Sigmoid colon (tissue), 7 donors: ENCODE data around the gene SIK3. TPM values are rescaled to one million over a fixed set of nuclear protein-coding genes. Genes with fewer than 3 reads are reported as not detected.

ENCODE experiments used
- DNase-seq: peaks from one replicate; pipeline ENCODE4 v3.0.0-alpha.2; 2019
- H3K27ac ChIP-seq, 4 donors: fragments of 200-600 bp; sonication (generic); one replicate each; pipeline ENCODE4 v1.5.1; 2016 to 2019; ENCODE audit warnings: mild to moderate bottlenecking in 1 of 4
- H3K27me3 ChIP-seq, 3 donors: fragments of 200-600 bp; sonication (generic); one replicate each; pipeline ENCODE4 v1.5.1; 2019; ENCODE audit warnings: mild to moderate bottlenecking in 1 of 3
- H3K36me3 ChIP-seq, 4 donors: fragments of 200-600 bp; sonication (generic); one replicate each; pipeline ENCODE4 v1.5.1; 2016 to 2019
- H3K4me1 ChIP-seq, 4 donors: fragments of 200-600 bp; sonication (generic); one replicate each; pipeline ENCODE4 v1.5.1; 2017 to 2019
- H3K4me3 ChIP-seq, 4 donors: fragments of 200-600 bp; sonication (generic); one replicate each; pipeline ENCODE4 v1.5.1; 2017 to 2019; ENCODE audit warnings: mild to moderate bottlenecking in 2 of 4, moderate library complexity in 1 of 4
- H3K9me3 ChIP-seq, 4 donors: fragments of 200-600 bp in 3 of 4; sonication (generic) in 3 of 4; one replicate each; pipeline versions ENCODE4 v1.5.1 to v1.6.1; 2013 to 2019
- EP300 ChIP-seq, 4 donors: sonication (generic); formaldehyde crosslinking; IDR thresholded peaks; one replicate each; pipeline ENCODE4 v1.6.1; 2017; ENCODE audit warnings: antibody characterized with exemption in 4 of 4
- POLR2A ChIP-seq, 2 donors: fragments of 450-650 bp; IDR thresholded peaks; one replicate each; pipeline ENCODE4 v1.6.1; 2016; ENCODE audit warnings: antibody characterized with exemption in 2 of 2, mild to moderate bottlenecking in 2 of 2, moderate library complexity in 2 of 2
- POLR2AphosphoS5 ChIP-seq, 4 donors: sonication (generic); formaldehyde crosslinking; IDR thresholded peaks; one replicate each; pipeline ENCODE4 v1.6.1; 2017; ENCODE audit warnings: antibody characterized with exemption in 4 of 4
- WGBS, 2 donors: extraction: QIAGEN DNeasy Blood & Tissue Kit; methylation state at CpG; one replicate each; pipeline ENCODE4 v1.1.7; 2013; 5-methylcytosine and 5-hydroxymethylcytosine counted together
- intact Hi-C: fragments of 100-400 bp; cut with DNase I; formaldehyde crosslinking; loops from one replicate; pipeline ENCODE4 v1.15.1; 2023
- polyA plus RNA-seq, 3 donors: library from polyadenylated mRNA; stranded (reverse); fragments of 200-250 nt; gene quantifications; one replicate each; pipeline ENCODE4 v1.2.3, GENCODE V29; 2013
- total RNA-seq, 4 donors: library from RNA; depleted of rRNA; stranded (reverse); fragments of >200 nt; gene quantifications; one replicate each; pipeline ENCODE4 v1.1.0, GENCODE V29; 2016
- TF ChIP-seq, protein P1 (sequence below), 4 experiments: fragments of 450-650 bp in 3 of 4; fragments of 200-600 bp in 1 of 4; IDR thresholded peaks; one replicate each; pipeline ENCODE4 v1.5.1; 2016 to 2019; ENCODE audit warnings: antibody characterized with exemption in 4 of 4, mild to moderate bottlenecking in 3 of 4, moderate library complexity in 2 of 4
- donor health status: healthy with polysubstance abuse.
- donor health status: Bipolar disorder and iron deficiency.
- donor health status: healthy.

The SIK3 gene
- total and polyA plus RNA-seq, 7 donors = 5.5 to 53.2 (median 35.3) TPM

DNA sequence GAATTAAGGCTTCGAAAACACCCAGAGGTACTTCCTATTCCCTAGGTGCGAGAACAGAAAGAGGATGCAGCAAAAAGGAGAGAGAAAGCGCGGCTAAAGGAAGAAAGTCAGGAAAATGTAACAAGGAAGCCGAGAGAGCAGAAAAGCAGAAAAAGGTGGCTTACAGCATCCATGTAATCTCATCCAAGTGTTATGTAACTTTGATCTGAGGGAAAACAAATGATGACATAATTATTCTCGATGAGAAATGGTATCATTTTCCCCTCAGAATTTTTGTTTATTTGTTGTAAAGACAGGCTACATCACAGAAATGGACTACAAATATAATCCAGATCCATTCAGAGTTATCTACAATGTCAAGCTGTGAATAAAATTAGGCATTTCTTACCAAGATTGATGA is 191.7 kb downstream of the SIK3 start:
- intact Hi-C loops = no loop called here
- no peak for DNase-seq
- WGBS, 2 donors = 83 to 87% methylated on average over 6 of the region's 6 CpGs
- TF ChIP-seq, protein P1, sequence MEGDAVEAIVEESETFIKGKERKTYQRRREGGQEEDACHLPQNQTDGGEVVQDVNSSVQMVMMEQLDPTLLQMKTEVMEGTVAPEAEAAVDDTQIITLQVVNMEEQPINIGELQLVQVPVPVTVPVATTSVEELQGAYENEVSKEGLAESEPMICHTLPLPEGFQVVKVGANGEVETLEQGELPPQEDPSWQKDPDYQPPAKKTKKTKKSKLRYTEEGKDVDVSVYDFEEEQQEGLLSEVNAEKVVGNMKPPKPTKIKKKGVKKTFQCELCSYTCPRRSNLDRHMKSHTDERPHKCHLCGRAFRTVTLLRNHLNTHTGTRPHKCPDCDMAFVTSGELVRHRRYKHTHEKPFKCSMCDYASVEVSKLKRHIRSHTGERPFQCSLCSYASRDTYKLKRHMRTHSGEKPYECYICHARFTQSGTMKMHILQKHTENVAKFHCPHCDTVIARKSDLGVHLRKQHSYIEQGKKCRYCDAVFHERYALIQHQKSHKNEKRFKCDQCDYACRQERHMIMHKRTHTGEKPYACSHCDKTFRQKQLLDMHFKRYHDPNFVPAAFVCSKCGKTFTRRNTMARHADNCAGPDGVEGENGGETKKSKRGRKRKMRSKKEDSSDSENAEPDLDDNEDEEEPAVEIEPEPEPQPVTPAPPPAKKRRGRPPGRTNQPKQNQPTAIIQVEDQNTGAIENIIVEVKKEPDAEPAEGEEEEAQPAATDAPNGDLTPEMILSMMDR (IDR thresholded peaks at IDR 0.05) = no peak
- no peak for TF ChIP-seq EP300 (IDR thresholded peaks at IDR 0.05)
- no peak for TF ChIP-seq POLR2AphosphoS5 (IDR thresholded peaks at IDR 0.05)
- no peak for TF ChIP-seq POLR2A (IDR thresholded peaks at IDR 0.05)
- no peak overlapping the region for H3K27ac ChIP-seq
- no peaks in the 10 kb centered on the region for H3K27me3 ChIP-seq
- no peaks in the 10 kb centered on the region for H3K9me3 ChIP-seq
- peaks cover 0 to 36% (median 21%) of the 10 kb centered on the region in 4 donors for H3K4me1 ChIP-seq
- H3K36me3 ChIP-seq = no peaks in the 10 kb centered on the region
- no peak overlapping the region for H3K4me3 ChIP-seq

- intact Hi-C loops = no loop called here
- no peak for DNase-seq
- H3K27ac ChIP-seq = no peak overlapping the region
- peaks cover 0 to 23% (median 21%) of the 10 kb centered on the region in 4 donors for H3K4me1 ChIP-seq
- no peaks in the 10 kb centered on the region for H3K36me3 ChIP-seq
- H3K9me3 ChIP-seq = no peaks in the 10 kb centered on the region
- WGBS, 2 donors = 89 to 92% methylated on average over 1 of the region's 1 CpG
- no peaks in the 10 kb centered on the region for H3K27me3 ChIP-seq
- no peak for TF ChIP-seq EP300 (IDR thresholded peaks at IDR 0.05)
- no peak for TF ChIP-seq POLR2A (IDR thresholded peaks at IDR 0.05)
- TF ChIP-seq POLR2AphosphoS5 (IDR thresholded peaks at IDR 0.05) = no peak
- TF ChIP-seq, protein P1 (IDR thresholded peaks at IDR 0.05) = no peak
- H3K4me3 ChIP-seq = no peak overlapping the region
Measured at GRCh38 chr11:116903090-116903489, 195.1 kb downstream of the SIK3 start.

GRCh38 chr11:116901964-116902688 is 196.1 kb downstream of the SIK3 start:
- no peak for TF ChIP-seq POLR2A (IDR thresholded peaks at IDR 0.05)
- TF ChIP-seq, protein P1 (IDR thresholded peaks at IDR 0.05) = no peak
- no peak for TF ChIP-seq POLR2AphosphoS5 (IDR thresholded peaks at IDR 0.05)
- TF ChIP-seq EP300 (IDR thresholded peaks at IDR 0.05) = no peak
- H3K27ac ChIP-seq = no peak overlapping the region
- DNase-seq = no peak
- 96 to 98% methylated on average over 2 of the region's 2 CpGs for WGBS, 2 donors
- no peaks in the 10 kb centered on the region for H3K27me3 ChIP-seq
- H3K4me1 ChIP-seq = peaks cover 0 to 23% (median 21%) of the 10 kb centered on the region in 4 donors
- H3K36me3 ChIP-seq = peaks cover 0 to 1% (median under 1%) of the 10 kb centered on the region in 4 donors
- no peaks in the 10 kb centered on the region for H3K9me3 ChIP-seq
- H3K4me3 ChIP-seq = no peak overlapping the region
- intact Hi-C loops = no loop called here

DNA sequence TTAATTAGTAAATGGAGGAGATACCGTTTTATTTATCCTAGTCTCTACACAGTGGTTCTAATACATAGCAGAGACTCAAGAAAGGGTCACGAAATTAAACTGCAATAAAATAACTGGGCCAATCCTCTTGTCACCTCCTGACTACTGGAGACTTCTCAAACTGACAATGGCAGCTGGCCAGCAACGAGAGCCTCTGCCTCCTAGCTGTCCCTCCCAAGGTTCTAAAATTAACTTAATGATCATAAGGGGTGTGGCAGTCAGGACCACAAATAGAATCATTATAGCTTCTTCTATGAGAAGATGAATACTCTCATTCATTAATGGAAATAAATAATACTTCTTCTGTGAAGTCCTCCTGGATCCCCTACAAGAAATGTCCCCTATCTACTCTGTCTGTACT is 197.0 kb downstream of the SIK3 start:
- Histone ChIP-seq H3K9me3 (no peaks in the 10 kb centered on the region), H3K27me3 (no peaks in the 10 kb centered on the region), H3K36me3 (peaks cover 0 to 11% (median 4%) of the 10 kb centered on the region in 4 donors), H3K4me3 (no peak overlapping the region), H3K4me1 (peaks cover 0 to 23% (median 18%) of the 10 kb centered on the region in 4 donors), H3K27ac (no peak overlapping the region)
- no peak for TF ChIP-seq POLR2AphosphoS5 (IDR thresholded peaks at IDR 0.05)
- TF ChIP-seq, protein P1 (IDR thresholded peaks at IDR 0.05) = no peak
- TF ChIP-seq POLR2A (IDR thresholded peaks at IDR 0.05) = no peak
- no peak for TF ChIP-seq EP300 (IDR thresholded peaks at IDR 0.05)
- DNase-seq = no peak
- intact Hi-C loops = no loop called here
- WGBS, 2 donors = 83 to 87% methylated on average over 3 of the region's 3 CpGs
